NCI-H187 (cell line): ENCODE results near the gene ZNF789.
A peak's percentile ranks its signal among the peaks of the same experiment; 100 is the strongest.
"Not testable (repeated sequence)": the region's sequence is repeated elsewhere in the genome, so short reads cannot be mapped to it uniquely, and the experiment has no call there.

Experiments used
- DNase-seq, 2 experiments: peaks; one replicate each; lab custom pipeline; 2025; lab: John Stamatoyannopoulos, UW

Gene ZNF789

GRCh38 chr7:99457650-99458493 lies 14.8 kb upstream of the ZNF789 start:
- DNase-seq: no peak

- no peak for DNase-seq
These were observed 13.6 kb upstream of the ZNF789 start for GRCh38 chr7:99459087-99459486.

- no peak for DNase-seq
These were observed 12.0 kb upstream of the ZNF789 start for GRCh38 chr7:99460651-99461050.

GRCh38 chr7:99461221-99461620 lies 11.5 kb upstream of the ZNF789 start:
- DNase-seq: no peak

- no peak for DNase-seq
These were observed 7.3 kb upstream of the ZNF789 start for GRCh38 chr7:99465421-99465768.

GRCh38 chr7:99468336-99468918 lies 4.3 kb upstream of the ZNF789 start:
- DNase-seq: no peak

GRCh38 chr7:99469381-99470065 lies 3.2 kb upstream of the ZNF789 start:
- DNase-seq: no peak

- no peak for DNase-seq
These were observed 566 bp downstream of the ZNF789 start for GRCh38 chr7:99473315-99473596.

- no peak for DNase-seq
These were observed 3.4 kb downstream of the ZNF789 start for GRCh38 chr7:99476107-99476506.

- DNase-seq: no peak
These were observed 6.1 kb downstream of the ZNF789 start for GRCh38 chr7:99478464-99479440.

- DNase-seq: no peak
These were observed 12.4 kb downstream of the ZNF789 start for GRCh38 chr7:99485094-99485493.

GRCh38 chr7:99489235-99489634 lies 16.5 kb downstream of the ZNF789 start:
- DNase-seq: no peak

GRCh38 chr7:99490878-99491277 lies 18.2 kb downstream of the ZNF789 start:
- DNase-seq: no peak

GRCh38 chr7:99493823-99494222 lies 21.1 kb downstream of the ZNF789 start:
- DNase-seq: no peak

GRCh38 chr7:99497766-99498545 lies 25.3 kb downstream of the ZNF789 start:
- no peak for DNase-seq

GRCh38 chr7:99498546-99498944 lies 25.9 kb downstream of the ZNF789 start:
- DNase-seq: no peak

GRCh38 chr7:99499371-99499720 lies 26.7 kb downstream of the ZNF789 start:
- DNase-seq: no peak

- DNase-seq: peak; percentile 86 to 89
These were observed 27.3 kb downstream of the ZNF789 start, which contains the start of gene ZNF394 for GRCh38 chr7:99499721-99500636. TSS of gene ZNF394 (minus strand) at chr7:99500281. CDS start at chr7:99500093, 188 bp downstream.

- no peak for DNase-seq
These were observed 27.9 kb downstream of the ZNF789 start for GRCh38 chr7:99500637-99501009.

GRCh38 chr7:99501236-99501635 lies 28.5 kb downstream of the ZNF789 start:
- not testable (repeated sequence) for DNase-seq
